ENCODE results near the gene KLF15. TPM values are rescaled to one million over a fixed set of nuclear protein-coding genes. Genes with fewer than 3 reads are reported as not detected.

Gene KLF15
- polyA plus RNA-seq, 1 donor from 2014 or later: 0.46 TPM

- Histone ChIP-seq H3K9ac (ENCODE audit: low read length) (no peak overlapping the region), H2AFZ (ENCODE audit: low read depth, low read length) (no peak overlapping the region), H3K4me3 (ENCODE audit: low read length) (no peak overlapping the region), H3K9me2 (ENCODE audit: insufficient read depth, low read length) (no peaks in the 10 kb centered on the region), H3K36me3 (ENCODE audit: insufficient read depth, low read length) (no peaks in the 10 kb centered on the region), H3K27me3 (ENCODE audit: insufficient read depth, low read depth, low read length) (no peaks in the 10 kb centered on the region), H3F3A (ENCODE audit: insufficient read depth, low read length, poor library complexity, severe bottlenecking) (no peaks in the 10 kb centered on the region), H4K20me1 (ENCODE audit: insufficient read depth) (no peaks in the 10 kb centered on the region), H3K27ac (ENCODE audit: low read length) (no peak overlapping the region), H3K79me2 (replicated peaks; ENCODE audit: insufficient read depth, low read length) (no peaks in the 10 kb centered on the region), H3K4me2 (ENCODE audit: low read length) (no peak overlapping the region), H3K9me3 (ENCODE audit: low read length) (no peaks in the 10 kb centered on the region)
- TF ChIP-seq, protein P1, sequence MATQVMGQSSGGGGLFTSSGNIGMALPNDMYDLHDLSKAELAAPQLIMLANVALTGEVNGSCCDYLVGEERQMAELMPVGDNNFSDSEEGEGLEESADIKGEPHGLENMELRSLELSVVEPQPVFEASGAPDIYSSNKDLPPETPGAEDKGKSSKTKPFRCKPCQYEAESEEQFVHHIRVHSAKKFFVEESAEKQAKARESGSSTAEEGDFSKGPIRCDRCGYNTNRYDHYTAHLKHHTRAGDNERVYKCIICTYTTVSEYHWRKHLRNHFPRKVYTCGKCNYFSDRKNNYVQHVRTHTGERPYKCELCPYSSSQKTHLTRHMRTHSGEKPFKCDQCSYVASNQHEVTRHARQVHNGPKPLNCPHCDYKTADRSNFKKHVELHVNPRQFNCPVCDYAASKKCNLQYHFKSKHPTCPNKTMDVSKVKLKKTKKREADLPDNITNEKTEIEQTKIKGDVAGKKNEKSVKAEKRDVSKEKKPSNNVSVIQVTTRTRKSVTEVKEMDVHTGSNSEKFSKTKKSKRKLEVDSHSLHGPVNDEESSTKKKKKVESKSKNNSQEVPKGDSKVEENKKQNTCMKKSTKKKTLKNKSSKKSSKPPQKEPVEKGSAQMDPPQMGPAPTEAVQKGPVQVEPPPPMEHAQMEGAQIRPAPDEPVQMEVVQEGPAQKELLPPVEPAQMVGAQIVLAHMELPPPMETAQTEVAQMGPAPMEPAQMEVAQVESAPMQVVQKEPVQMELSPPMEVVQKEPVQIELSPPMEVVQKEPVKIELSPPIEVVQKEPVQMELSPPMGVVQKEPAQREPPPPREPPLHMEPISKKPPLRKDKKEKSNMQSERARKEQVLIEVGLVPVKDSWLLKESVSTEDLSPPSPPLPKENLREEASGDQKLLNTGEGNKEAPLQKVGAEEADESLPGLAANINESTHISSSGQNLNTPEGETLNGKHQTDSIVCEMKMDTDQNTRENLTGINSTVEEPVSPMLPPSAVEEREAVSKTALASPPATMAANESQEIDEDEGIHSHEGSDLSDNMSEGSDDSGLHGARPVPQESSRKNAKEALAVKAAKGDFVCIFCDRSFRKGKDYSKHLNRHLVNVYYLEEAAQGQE (IDR thresholded peaks at IDR 0.05; ENCODE audit: borderline replicate concordance): no peak
- TF ChIP-seq TAF1 (IDR thresholded peaks at IDR 0.05; ENCODE audit: low read depth): no peak
- TF ChIP-seq CTCF (IDR thresholded peaks at IDR 0.05; ENCODE audit: poor library complexity, severe bottlenecking): no peak
- TF ChIP-seq EZH2 (IDR thresholded peaks at IDR 0.05; ENCODE audit: borderline replicate concordance, insufficient read depth, low read length, poor library complexity, severe bottlenecking): no peak
- no peak for TF ChIP-seq RAD21 (conservative IDR thresholded peaks at IDR 0.05)
- no peak for TF ChIP-seq SMC3 (conservative IDR thresholded peaks at IDR 0.05; ENCODE audit: poor library complexity)
- no peak for TF ChIP-seq EP300 (conservative IDR thresholded peaks at IDR 0.05; ENCODE audit: poor library complexity, severe bottlenecking)
- TF ChIP-seq MXI1 (conservative IDR thresholded peaks at IDR 0.05; ENCODE audit: poor library complexity, severe bottlenecking): no peak
- TF ChIP-seq POLR2AphosphoS5 (IDR thresholded peaks at IDR 0.05): no peak
Observed at GRCh38 chr3:126340081-126340511, 17.1 kb downstream of the KLF15 start.

GRCh38 chr3:126339466-126339865 lies 17.7 kb downstream of the KLF15 start:
- peak overlapping the region; percentile 79 for H3K27ac ChIP-seq (ENCODE audit: low read length)

More at GRCh38 chr3:126339466-126339865, 17.7 kb downstream of the KLF15 start:
- peak overlapping the region; percentile 49 for H3K4me3 ChIP-seq (ENCODE audit: low read length)
- peak overlapping the region; percentile 53 for H3K4me2 ChIP-seq (ENCODE audit: low read length)
- H3K9me2 ChIP-seq (ENCODE audit: insufficient read depth, low read length): no peaks in the 10 kb centered on the region
- H3K36me3 ChIP-seq (ENCODE audit: insufficient read depth, low read length): no peaks in the 10 kb centered on the region
- H3F3A ChIP-seq (ENCODE audit: insufficient read depth, low read length, poor library complexity, severe bottlenecking): no peaks in the 10 kb centered on the region
- H3K79me2 ChIP-seq (replicated peaks; ENCODE audit: insufficient read depth, low read length): no peaks in the 10 kb centered on the region
- no peaks in the 10 kb centered on the region for H4K20me1 ChIP-seq (ENCODE audit: insufficient read depth)
- H3K9ac ChIP-seq (ENCODE audit: low read length): peak overlapping the region; percentile 58
- no peak overlapping the region for H2AFZ ChIP-seq (ENCODE audit: low read depth, low read length)
- H3K9me3 ChIP-seq (ENCODE audit: low read length): no peaks in the 10 kb centered on the region
- H3K27me3 ChIP-seq (ENCODE audit: insufficient read depth, low read depth, low read length): no peaks in the 10 kb centered on the region
- TF ChIP-seq CTCF (IDR thresholded peaks at IDR 0.05; ENCODE audit: poor library complexity, severe bottlenecking) (no peak), POLR2AphosphoS5 (IDR thresholded peaks at IDR 0.05) (no peak), SMC3 (conservative IDR thresholded peaks at IDR 0.05; ENCODE audit: poor library complexity) (no peak), EP300 (conservative IDR thresholded peaks at IDR 0.05; ENCODE audit: poor library complexity, severe bottlenecking) (no peak), EZH2 (IDR thresholded peaks at IDR 0.05; ENCODE audit: borderline replicate concordance, insufficient read depth, low read length, poor library complexity, severe bottlenecking) (no peak), TAF1 (IDR thresholded peaks at IDR 0.05; ENCODE audit: low read depth) (no peak), MXI1 (conservative IDR thresholded peaks at IDR 0.05; ENCODE audit: poor library complexity, severe bottlenecking) (no peak), RAD21 (conservative IDR thresholded peaks at IDR 0.05) (no peak)
- TF ChIP-seq, protein P1 (IDR thresholded peaks at IDR 0.05; ENCODE audit: borderline replicate concordance): no peak

Data from neural cell (in vitro differentiated cells).